Adipocyte (in vitro differentiated cells): ENCODE results near the gene DGKI.
A peak's percentile ranks its signal among the peaks of the same experiment; 100 is the strongest.

Experiments
- DNase-seq: peaks from one replicate; pipeline ENCODE4 v3.0.0-alpha.2; 2015; ENCODE audit warnings: low read depth
- H3K27me3 ChIP-seq: replicated peaks from 2 replicates; pipeline ENCODE4 v1.7.0; 2013; ENCODE audit warnings: mild to moderate bottlenecking, low read length, moderate library complexity; ENCODE audit not compliant: control insufficient read depth, insufficient read depth
- H3K36me3 ChIP-seq: 2 replicates; pipeline ENCODE4 v1.7.0; 2013; ENCODE audit warnings: low read length, mild to moderate bottlenecking, moderate library complexity; ENCODE audit not compliant: control insufficient read depth, insufficient read depth, severe bottlenecking
- H3K4me1 ChIP-seq: 2 replicates; pipeline ENCODE4 v1.7.0; 2013; ENCODE audit warnings: mild to moderate bottlenecking, low read length, moderate library complexity; ENCODE audit not compliant: control insufficient read depth, insufficient read depth
- H3K4me3 ChIP-seq: 2 replicates; pipeline ENCODE4 v1.7.0; 2013; ENCODE audit warnings: mild to moderate bottlenecking, low read length, moderate library complexity
- H3K9ac ChIP-seq: 2 replicates; pipeline ENCODE4 v1.7.0; 2013; ENCODE audit warnings: mild to moderate bottlenecking, low read length, moderate library complexity
- H3K9me3 ChIP-seq: 2 replicates; pipeline ENCODE4 v1.7.0; 2013; ENCODE audit warnings: mild to moderate bottlenecking, low read length, moderate library complexity; ENCODE audit not compliant: control insufficient read depth

The DGKI gene

GRCh38 chr7:137513091-137513490 lies 333.7 kb downstream of the DGKI start:
- no peak overlapping the region for H3K9ac ChIP-seq
- no peak overlapping the region for H3K4me3 ChIP-seq
- peaks cover 11% of the 10 kb centered on the region for H3K4me1 ChIP-seq
- no peaks in the 10 kb centered on the region for H3K27me3 ChIP-seq
- DNase-seq = no peak
- H3K36me3 ChIP-seq = no peaks in the 10 kb centered on the region
- no peaks in the 10 kb centered on the region for H3K9me3 ChIP-seq

GRCh38 chr7:137507096-137507495 lies 339.7 kb downstream of the DGKI start:
- H3K27me3 ChIP-seq = no peaks in the 10 kb centered on the region

GRCh38 chr7:137506031-137506430 lies 340.7 kb downstream of the DGKI start:
- DNase-seq = no peak
- H3K36me3 ChIP-seq = no peaks in the 10 kb centered on the region

More at GRCh38 chr7:137507096-137507495, 339.7 kb downstream of the DGKI start:
- Histone ChIP-seq H3K9ac (no peak overlapping the region), H3K36me3 (no peaks in the 10 kb centered on the region), H3K9me3 (no peaks in the 10 kb centered on the region), H3K4me1 (peaks cover 11% of the 10 kb centered on the region), H3K4me3 (no peak overlapping the region)
- DNase-seq = no peak

GRCh38 chr7:137501562-137501961 lies 345.2 kb downstream of the DGKI start:
- DNase-seq = no peak
- no peaks in the 10 kb centered on the region for H3K27me3 ChIP-seq
- H3K36me3 ChIP-seq = no peaks in the 10 kb centered on the region
- H3K4me3 ChIP-seq = no peak overlapping the region
- H3K9ac ChIP-seq = no peak overlapping the region
- H3K4me1 ChIP-seq = no peaks in the 10 kb centered on the region
- no peaks in the 10 kb centered on the region for H3K9me3 ChIP-seq

More at GRCh38 chr7:137506031-137506430, 340.7 kb downstream of the DGKI start:
- H3K9me3 ChIP-seq = no peaks in the 10 kb centered on the region
- H3K9ac ChIP-seq = no peak overlapping the region
- peaks cover 11% of the 10 kb centered on the region for H3K4me1 ChIP-seq
- no peaks in the 10 kb centered on the region for H3K27me3 ChIP-seq
- H3K4me3 ChIP-seq = no peak overlapping the region

- H3K9me3 ChIP-seq = peaks cover 7% of the 10 kb centered on the region
- no peaks in the 10 kb centered on the region for H3K4me1 ChIP-seq
- no peak for DNase-seq
- H3K9ac ChIP-seq = no peak overlapping the region
- H3K27me3 ChIP-seq = no peaks in the 10 kb centered on the region
- no peak overlapping the region for H3K4me3 ChIP-seq
- H3K36me3 ChIP-seq = no peaks in the 10 kb centered on the region
These were observed 353.9 kb downstream of the DGKI start for GRCh38 chr7:137492889-137493288.

- Histone ChIP-seq H3K4me1 (no peaks in the 10 kb centered on the region), H3K9ac (no peak overlapping the region), H3K9me3 (peaks cover 4% of the 10 kb centered on the region), H3K36me3 (no peaks in the 10 kb centered on the region), H3K27me3 (no peaks in the 10 kb centered on the region), H3K4me3 (no peak overlapping the region)
- no peak for DNase-seq
These were observed 356.9 kb downstream of the DGKI start for GRCh38 chr7:137489880-137490279.

GRCh38 chr7:137488038-137488437 lies 358.7 kb downstream of the DGKI start:
- Histone ChIP-seq H3K4me3 (no peak overlapping the region), H3K9me3 (no peaks in the 10 kb centered on the region), H3K36me3 (no peaks in the 10 kb centered on the region), H3K27me3 (no peaks in the 10 kb centered on the region), H3K4me1 (no peaks in the 10 kb centered on the region), H3K9ac (no peak overlapping the region)
- peak; percentile 24 for DNase-seq

- H3K9me3 ChIP-seq = no peaks in the 10 kb centered on the region
- no peak for DNase-seq
- no peak overlapping the region for H3K4me3 ChIP-seq
- H3K27me3 ChIP-seq = no peaks in the 10 kb centered on the region
- H3K9ac ChIP-seq = no peak overlapping the region
- H3K4me1 ChIP-seq = no peaks in the 10 kb centered on the region
- no peaks in the 10 kb centered on the region for H3K36me3 ChIP-seq
These were observed 361.0 kb downstream of the DGKI start for GRCh38 chr7:137485818-137486217.

GRCh38 chr7:137484326-137484725 lies 362.4 kb downstream of the DGKI start:
- H3K9me3 ChIP-seq = no peaks in the 10 kb centered on the region
- DNase-seq = no peak
- H3K4me1 ChIP-seq = no peaks in the 10 kb centered on the region
- H3K27me3 ChIP-seq = no peaks in the 10 kb centered on the region
- no peak overlapping the region for H3K9ac ChIP-seq
- no peaks in the 10 kb centered on the region for H3K36me3 ChIP-seq
- no peak overlapping the region for H3K4me3 ChIP-seq

- Histone ChIP-seq H3K9ac (no peak overlapping the region), H3K4me3 (no peak overlapping the region), H3K36me3 (no peaks in the 10 kb centered on the region), H3K4me1 (no peaks in the 10 kb centered on the region), H3K27me3 (no peaks in the 10 kb centered on the region), H3K9me3 (no peaks in the 10 kb centered on the region)
- no peak for DNase-seq
These were observed 364.3 kb downstream of the DGKI start for GRCh38 chr7:137482466-137482865.

- Histone ChIP-seq H3K4me3 (no peak overlapping the region), H3K36me3 (no peaks in the 10 kb centered on the region), H3K4me1 (no peaks in the 10 kb centered on the region), H3K9me3 (no peaks in the 10 kb centered on the region), H3K9ac (no peak overlapping the region), H3K27me3 (no peaks in the 10 kb centered on the region)
- DNase-seq = no peak
These were observed 365.9 kb downstream of the DGKI start for GRCh38 chr7:137480824-137481365.

- H3K4me3 ChIP-seq = no peak overlapping the region
- H3K9ac ChIP-seq = no peak overlapping the region
- H3K36me3 ChIP-seq = no peaks in the 10 kb centered on the region
- H3K9me3 ChIP-seq = no peaks in the 10 kb centered on the region
- no peaks in the 10 kb centered on the region for H3K4me1 ChIP-seq
- H3K27me3 ChIP-seq = no peaks in the 10 kb centered on the region
- DNase-seq = no peak
These were observed 366.4 kb downstream of the DGKI start for GRCh38 chr7:137480401-137480800.
